H9 (cell line): ENCODE measurements around the gene NRXN3. TPM values are rescaled to one million over a fixed set of nuclear protein-coding genes. Genes with fewer than 3 reads are reported as not detected.

Source experiments
- DNase-seq: peaks from one replicate; pipeline ENCODE4 v3.0.0-alpha.2; 2017
- H2AFZ ChIP-seq: one replicate; pipeline ENCODE4 v1.6.1; 2013; ENCODE audit warnings: mild to moderate bottlenecking, low read length, control low read depth, moderate library complexity
- H2AK5ac ChIP-seq: 2 replicates; pipeline ENCODE4 v1.6.1; 2013; ENCODE audit warnings: low read length, control low read depth, mixed read lengths; ENCODE audit not compliant: insufficient read length
- H2BK120ac ChIP-seq: one replicate; pipeline ENCODE4 v1.6.1; 2013; ENCODE audit warnings: low read depth, mild to moderate bottlenecking, low read length, control low read depth, inconsistent platforms; ENCODE audit not compliant: poor library complexity, severe bottlenecking
- H2BK12ac ChIP-seq: 2 replicates; pipeline ENCODE4 v1.6.1; 2013; ENCODE audit warnings: low read length, control low read depth, mixed read lengths, low read depth; ENCODE audit not compliant: insufficient read length
- H2BK15ac ChIP-seq: 2 replicates; pipeline ENCODE4 v1.6.1; 2013; ENCODE audit warnings: low read depth, low read length, control low read depth
- H2BK20ac ChIP-seq: one replicate; pipeline ENCODE4 v1.6.1; 2013; ENCODE audit warnings: low read depth, mild to moderate bottlenecking, low read length, control low read depth, inconsistent platforms; ENCODE audit not compliant: poor library complexity, severe bottlenecking
- H2BK5ac ChIP-seq: 2 replicates; pipeline ENCODE4 v1.6.1; 2013; ENCODE audit warnings: low read length, control low read depth, mixed read lengths; ENCODE audit not compliant: insufficient read length
- H3K14ac ChIP-seq: 2 replicates; pipeline ENCODE4 v1.6.1; 2013; ENCODE audit warnings: low read length, control low read depth; ENCODE audit not compliant: insufficient read depth
- H3K18ac ChIP-seq: 2 replicates; pipeline ENCODE4 v1.6.1; 2013; ENCODE audit warnings: low read depth, mild to moderate bottlenecking, mixed read lengths, low read length, control low read depth; ENCODE audit not compliant: insufficient read length
- H3K23ac ChIP-seq: 2 replicates; pipeline ENCODE4 v1.6.1; 2013; ENCODE audit warnings: low read length, control low read depth, mixed read lengths, low read depth; ENCODE audit not compliant: insufficient read length
- H3K23me2 ChIP-seq: 2 replicates; pipeline ENCODE4 v1.6.1; 2013; ENCODE audit warnings: low read depth, mild to moderate bottlenecking, mixed read lengths, low read length, control low read depth; ENCODE audit not compliant: insufficient read length, poor library complexity, severe bottlenecking
- H3K27ac ChIP-seq: 2 replicates; pipeline ENCODE4 v1.5.1; 2013; ENCODE audit warnings: low read length, control low read depth, mixed read lengths, low read depth; ENCODE audit not compliant: insufficient read length
- H3K27me3 ChIP-seq: 2 replicates; pipeline ENCODE4 v1.6.1; 2013; ENCODE audit warnings: low read length, control low read depth, inconsistent platforms; ENCODE audit not compliant: insufficient read depth
- H3K4ac ChIP-seq: 2 replicates; pipeline ENCODE4 v1.6.1; 2013; ENCODE audit warnings: low read depth, mild to moderate bottlenecking, control low read depth, inconsistent platforms, low read length, moderate library complexity
- H3K4me1 ChIP-seq: 2 replicates; pipeline ENCODE4 v1.6.1; 2013; ENCODE audit warnings: low read length, control low read depth, inconsistent platforms; ENCODE audit not compliant: insufficient read depth
- H3K4me2 ChIP-seq: 2 replicates; pipeline ENCODE4 v1.6.1; 2013; ENCODE audit warnings: low read length, control low read depth, mixed read lengths; ENCODE audit not compliant: insufficient read length, insufficient read depth
- H3K56ac ChIP-seq: 2 replicates; pipeline ENCODE4 v1.6.1; 2013; ENCODE audit warnings: low read depth, mild to moderate bottlenecking, mixed read lengths, low read length, control low read depth; ENCODE audit not compliant: insufficient read length
- H3K79me1 ChIP-seq: 2 replicates; pipeline ENCODE4 v1.6.1; 2013; ENCODE audit warnings: low read depth, mild to moderate bottlenecking, moderate library complexity, low read length, control low read depth, inconsistent platforms; ENCODE audit not compliant: insufficient read depth, poor library complexity, severe bottlenecking
- H3K79me2 ChIP-seq: 2 replicates; pipeline ENCODE4 v1.6.1; 2013; ENCODE audit warnings: low read length, control low read depth, inconsistent platforms; ENCODE audit not compliant: insufficient read depth
- H3K9ac ChIP-seq: 2 replicates; pipeline ENCODE4 v1.6.1; 2013; ENCODE audit warnings: low read length, control low read depth, mixed read lengths; ENCODE audit not compliant: insufficient read length; ENCODE audit errors: extremely low read depth
- H3K9me3 ChIP-seq: one replicate; pipeline ENCODE4 v1.6.1; 2013; ENCODE audit warnings: low read depth, low read length, inconsistent platforms; ENCODE audit not compliant: control insufficient read depth
- H3T11ph ChIP-seq: one replicate; pipeline ENCODE4 v1.6.1; 2013; ENCODE audit warnings: mild to moderate bottlenecking, low read length, control low read depth, inconsistent platforms
- H4K20me1 ChIP-seq: one replicate; pipeline ENCODE4 v1.6.1; 2013; ENCODE audit not compliant: control insufficient read depth, insufficient read length, insufficient read depth
- H4K5ac ChIP-seq: 2 replicates; pipeline ENCODE4 v1.6.1; 2013; ENCODE audit warnings: low read depth, mild to moderate bottlenecking, mixed read lengths, low read length, control low read depth; ENCODE audit not compliant: insufficient read length
- H4K8ac ChIP-seq: replicated peaks from 2 replicates; pipeline ENCODE4 v1.6.1; 2013; ENCODE audit warnings: low read length, control low read depth, mixed read lengths, low read depth; ENCODE audit not compliant: insufficient read length
- H4K91ac ChIP-seq: 2 replicates; pipeline ENCODE4 v1.6.1; 2013; ENCODE audit warnings: low read depth, mild to moderate bottlenecking, moderate library complexity, mixed read lengths, low read length, control low read depth; ENCODE audit not compliant: insufficient read length
- H3K27ac Mint-ChIP-seq, 3 experiments: 2 replicates in 2 of 3; 3 replicates in 1 of 3; pipeline ENCODE4 v1.8.0; 2020 to 2021; ENCODE audit warnings: mixed read lengths in 3 of 3, mild to moderate bottlenecking in 1 of 3, moderate library complexity in 1 of 3
- H3K27me3 Mint-ChIP-seq: 2 replicates; pipeline ENCODE4 v1.8.0; 2021; ENCODE audit warnings: low read depth, mild to moderate bottlenecking, moderate library complexity, mixed read lengths
- H3K36me3 Mint-ChIP-seq, 3 experiments: 2 replicates in 2 of 3; 3 replicates in 1 of 3; pipeline ENCODE4 v1.8.0; 2020 to 2021; ENCODE audit warnings: low read depth in 3 of 3, mixed read lengths in 3 of 3; ENCODE audit not compliant: insufficient read depth in 1 of 3
- H3K4me1 Mint-ChIP-seq, 2 experiments: 2 replicates each; pipeline ENCODE4 v1.8.0; 2020; ENCODE audit warnings: mixed read lengths in 2 of 2
- H3K4me3 Mint-ChIP-seq, 2 experiments: 2 replicates in 1 of 2; 3 replicates in 1 of 2; pipeline ENCODE4 v1.8.0; 2020 to 2021; ENCODE audit warnings: mild to moderate bottlenecking in 2 of 2, mixed read lengths in 2 of 2, moderate library complexity in 1 of 2
- H3K9me3 Mint-ChIP-seq, 2 experiments: 2 replicates in 1 of 2; 3 replicates in 1 of 2; pipeline ENCODE4 v1.8.0; 2020; ENCODE audit warnings: mild to moderate bottlenecking in 2 of 2, mixed read lengths in 2 of 2, moderate library complexity in 1 of 2
- CTCF ChIP-seq: fragments of 200-600 bp; sonication (generic); conservative IDR thresholded peaks from 3 replicates; pipeline ENCODE4 v1.8.0; 2021; ENCODE audit warnings: antibody characterized with exemption, mild to moderate bottlenecking
- WGBS: extraction: QIAGEN DNeasy Blood & Tissue Kit; methylation state at CpG from one replicate; pipeline ENCODE4 v1.1.7; 2013; ENCODE audit warnings: missing lambda C conversion rate, low lambda C conversion rate, mixed read lengths; ENCODE audit not compliant: insufficient read length; ENCODE audit errors: extremely low coverage; 5-methylcytosine and 5-hydroxymethylcytosine counted together
- total RNA-seq: library from RNA; stranded (reverse); gene quantifications from 2 replicates; pipeline ENCODE4 v1.2.1, GENCODE V29; 2021

Gene NRXN3
- total RNA-seq, 1 experiment from 2014 or later, result 1.8 TPM

DNA sequence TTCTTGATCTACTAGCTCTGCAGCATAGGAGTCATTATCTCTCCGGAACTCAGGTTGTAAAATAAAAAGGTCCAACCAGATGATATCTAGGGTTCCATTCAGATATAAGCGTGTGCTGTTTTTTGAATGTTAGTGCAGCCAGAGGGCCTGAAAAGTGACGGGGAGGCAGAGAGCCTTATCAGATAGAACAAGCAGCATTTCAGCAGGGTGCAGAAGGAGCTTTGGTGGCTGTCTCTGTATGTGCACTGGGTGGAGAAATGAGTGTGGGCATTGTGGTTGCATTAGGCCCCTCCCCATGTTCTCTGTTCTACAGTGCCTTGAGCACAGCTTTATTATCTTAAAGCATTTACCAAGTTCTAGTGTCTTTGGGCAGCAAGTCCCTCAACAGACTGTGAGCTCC lies 275.1 kb downstream of the NRXN3 start:
- no peak overlapping the region for H3K27ac Mint-ChIP-seq
- H4K91ac ChIP-seq, result no peak overlapping the region
- H3K9me3 ChIP-seq, result no peaks in the 10 kb centered on the region
- H3K23me2 ChIP-seq, result no peaks in the 10 kb centered on the region
- DNase-seq, result no peak
- H3K4me1 Mint-ChIP-seq, result peaks cover 13 to 19% of the 10 kb centered on the region in 2 experiments
- no peak overlapping the region for H4K8ac ChIP-seq
- H2BK20ac ChIP-seq, result no peak overlapping the region
- no peak overlapping the region for H2BK5ac ChIP-seq
- no peak overlapping the region for H2AK5ac ChIP-seq
- no peak overlapping the region for H3K14ac ChIP-seq
- no peak for TF ChIP-seq CTCF
- no CpG with 5 or more reads among the region's 3 CpGs for WGBS
- no peaks in the 10 kb centered on the region for H3K27me3 ChIP-seq
- no peak overlapping the region for H2BK12ac ChIP-seq
- H4K20me1 ChIP-seq, result no peaks in the 10 kb centered on the region
- no peak overlapping the region for H3K4ac ChIP-seq
- no peak overlapping the region for H3K4me3 Mint-ChIP-seq
- no peak overlapping the region for H3K18ac ChIP-seq
- H3K4me1 ChIP-seq, result no peaks in the 10 kb centered on the region
- no peak overlapping the region for H3K23ac ChIP-seq
- H3K27me3 Mint-ChIP-seq, result no peaks in the 10 kb centered on the region
- H3K79me2 ChIP-seq, result no peaks in the 10 kb centered on the region
- no peak overlapping the region for H2BK15ac ChIP-seq
- H2AFZ ChIP-seq, result no peak overlapping the region
- H3K9me3 Mint-ChIP-seq, result peaks cover 0 to 3% of the 10 kb centered on the region in 2 experiments; a peak in 2 of 5 replicates
- no peak overlapping the region for H2BK120ac ChIP-seq
- H3K36me3 Mint-ChIP-seq, result no peaks in the 10 kb centered on the region; a peak in 1 of 7 replicates
- no peak overlapping the region for H3K9ac ChIP-seq
- no peak overlapping the region for H3K27ac ChIP-seq
- no peak overlapping the region for H3T11ph ChIP-seq
- no peak overlapping the region for H4K5ac ChIP-seq
- no peak overlapping the region for H3K56ac ChIP-seq
- H3K4me2 ChIP-seq, result no peak overlapping the region
- no peaks in the 10 kb centered on the region for H3K79me1 ChIP-seq
